ENCODE results near the gene ADIRF.
"Not testable (repeated sequence)": the region's sequence is repeated elsewhere in the genome, so short reads cannot be mapped to it uniquely, and the experiment has no call there.

ADIRF gene

GRCh38 chr10:86979296-86979818 lies 11.1 kb downstream of the ADIRF start:
- TF ChIP-seq CTCF (IDR thresholded peaks at IDR 0.05; ENCODE audit: extremely low read depth, missing control alignments): no peak
- no peak for DNase-seq (ENCODE audit: low spot score)

- no peak for TF ChIP-seq CTCF (IDR thresholded peaks at IDR 0.05; ENCODE audit: extremely low read depth, missing control alignments)
- DNase-seq (ENCODE audit: low spot score): no peak
Observed at GRCh38 chr10:86979977-86980448, 11.7 kb downstream of the ADIRF start.

GRCh38 chr10:86981020-86981419 lies 12.7 kb downstream of the ADIRF start:
- DNase-seq (ENCODE audit: low spot score): not testable (repeated sequence)

GRCh38 chr10:86981716-86982115 lies 13.4 kb downstream of the ADIRF start:
- TF ChIP-seq CTCF (IDR thresholded peaks at IDR 0.05; ENCODE audit: extremely low read depth, missing control alignments): no peak
- DNase-seq (ENCODE audit: low spot score): no peak

- DNase-seq (ENCODE audit: low spot score): not testable (repeated sequence)
Observed at GRCh38 chr10:86984498-86984897, 16.2 kb downstream of the ADIRF start.

- no peak for DNase-seq (ENCODE audit: low spot score)
- TF ChIP-seq CTCF (IDR thresholded peaks at IDR 0.05; ENCODE audit: extremely low read depth, missing control alignments): no peak
Observed at GRCh38 chr10:86988520-86988919, 20.2 kb downstream of the ADIRF start.

GRCh38 chr10:86991362-86991761 lies 23.1 kb downstream of the ADIRF start:
- not testable (repeated sequence) for DNase-seq (ENCODE audit: low spot score)

GRCh38 chr10:86992456-86992855 lies 24.2 kb downstream of the ADIRF start:
- no peak for TF ChIP-seq CTCF (IDR thresholded peaks at IDR 0.05; ENCODE audit: extremely low read depth, missing control alignments)
- no peak for DNase-seq (ENCODE audit: low spot score)

- DNase-seq (ENCODE audit: low spot score): no peak
- TF ChIP-seq CTCF (IDR thresholded peaks at IDR 0.05; ENCODE audit: extremely low read depth, missing control alignments): no peak
Observed at GRCh38 chr10:86992929-86993328, 24.6 kb downstream of the ADIRF start.

GRCh38 chr10:86999802-87000403 lies 31.6 kb downstream of the ADIRF start:
- DNase-seq (ENCODE audit: low spot score): not testable (repeated sequence)

Measured in GM20000 (cell line).